Pulmonary artery endothelial cell (primary cell): ENCODE results near the gene TROAP. TPM values are rescaled to one million over a fixed set of nuclear protein-coding genes. Genes with fewer than 3 reads are reported as not detected.

Experiments used
- DNase-seq: peaks from one replicate; pipeline ENCODE4 v3.0.0-alpha.2; 2011; ENCODE audit warnings: low read depth, low spot score
- total RNA-seq: library from RNA; depleted of rRNA; stranded (reverse); fragments of >200 nt; gene quantifications from 2 replicates; pipeline ENCODE4 v1.2.3, GENCODE V29; 2014

The TROAP gene
- total RNA-seq, 1 donor from 2014 or later: 16.9 TPM

- DNase-seq: peak; percentile 44
These were observed 19.2 kb downstream of the TROAP start for GRCh38 chr12:49342066-49342913.

GRCh38 chr12:49342914-49343731, 20.1 kb downstream of the TROAP start:
- DNase-seq: no peak

DNA sequence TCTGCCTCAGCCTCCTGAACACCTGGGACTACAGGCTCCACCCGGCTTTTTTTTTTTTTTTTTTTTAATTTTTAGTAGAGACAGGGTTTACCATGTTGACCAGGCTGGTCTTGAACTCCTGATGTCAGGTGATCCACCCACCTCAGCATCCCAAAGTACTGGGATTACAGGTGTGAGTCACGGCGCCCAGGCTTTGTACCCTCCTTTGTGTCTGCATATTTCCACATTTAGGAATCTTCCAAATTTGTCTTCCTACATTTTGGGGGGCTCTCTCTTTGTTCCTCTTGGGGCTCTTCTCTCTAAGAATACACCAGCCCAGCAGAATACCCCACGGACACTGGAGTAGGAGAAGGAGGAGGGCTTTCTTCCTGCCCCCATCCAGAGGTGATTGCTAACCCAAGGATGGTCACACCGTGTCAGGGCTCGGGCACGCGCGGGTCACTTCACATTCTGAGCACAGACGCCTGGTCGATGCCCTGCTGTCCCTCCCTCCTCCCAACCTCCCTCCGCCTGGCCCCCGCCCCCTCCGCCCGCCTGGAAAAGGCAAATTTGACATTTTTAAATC, 21.5 kb downstream of the TROAP start:
- no peak for DNase-seq

- DNase-seq: no peak
These were observed 22.2 kb downstream of the TROAP start for GRCh38 chr12:49345051-49345824.

DNA sequence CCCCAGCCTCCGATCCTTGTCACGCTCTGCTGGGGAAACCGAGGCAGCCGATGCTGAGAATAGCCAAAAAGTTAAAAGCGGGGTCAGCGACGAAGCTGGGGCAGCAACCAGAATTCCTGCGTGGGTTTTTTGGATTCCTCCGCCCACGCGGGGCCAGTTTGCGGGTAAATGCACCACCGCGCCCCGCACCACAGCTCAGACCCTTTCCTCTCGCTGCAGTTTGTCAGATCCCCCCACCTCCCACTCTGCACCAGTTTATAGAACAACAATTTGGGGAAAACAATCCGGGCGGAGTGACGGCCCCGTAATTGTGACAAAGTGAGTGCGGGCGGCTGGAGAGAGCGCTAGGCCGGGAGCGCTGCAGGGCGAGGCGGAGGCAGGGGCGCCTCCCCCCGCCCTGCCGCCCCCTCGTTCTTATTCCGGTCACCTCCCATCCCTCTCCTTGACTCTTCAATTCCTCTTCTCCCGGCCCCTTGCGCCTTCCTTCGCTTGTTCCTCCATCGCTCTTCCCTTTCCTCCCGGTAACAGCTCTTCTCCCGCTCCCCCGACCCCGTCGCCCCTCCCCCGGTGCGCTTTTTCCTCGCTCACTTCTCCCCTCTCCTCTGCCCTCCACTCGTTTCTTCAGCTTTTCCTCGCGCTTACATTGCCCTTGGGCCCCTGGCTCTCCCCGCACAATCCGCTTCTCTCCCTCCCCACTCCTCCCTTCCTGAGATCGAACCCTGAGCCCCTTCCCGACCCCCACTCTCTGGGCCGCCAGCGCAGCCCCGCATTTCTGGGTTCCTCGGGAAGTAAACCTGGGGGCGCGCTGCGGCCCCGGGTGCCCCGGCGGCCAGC, 23.0 kb downstream of the TROAP start:
- no peak for DNase-seq

- DNase-seq: no peak
These were observed 23.7 kb downstream of the TROAP start, which contains the start of gene DNAJC22 for GRCh38 chr12:49346659-49347310. DNAJC22 (plus strand) TSS chr12:49346888; CDS start chr12:49348873, 1,985 bp downstream.

GRCh38 chr12:49347311-49348193, 24.5 kb downstream of the TROAP start:
- no peak for DNase-seq

DNA sequence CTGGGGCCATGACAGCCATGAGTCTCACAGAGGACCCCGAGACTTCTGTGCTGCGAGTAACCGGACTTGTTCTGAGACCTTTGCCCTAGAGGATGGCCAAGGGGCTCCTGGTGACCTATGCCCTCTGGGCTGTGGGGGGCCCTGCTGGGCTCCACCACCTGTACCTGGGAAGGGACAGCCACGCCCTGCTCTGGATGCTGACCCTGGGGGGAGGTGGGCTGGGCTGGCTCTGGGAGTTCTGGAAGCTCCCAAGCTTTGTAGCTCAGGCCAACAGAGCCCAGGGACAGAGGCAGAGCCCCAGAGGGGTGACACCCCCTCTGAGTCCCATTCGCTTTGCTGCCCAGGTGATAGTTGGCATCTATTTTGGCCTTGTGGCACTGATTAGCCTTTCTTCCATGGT, 25.7 kb downstream of the TROAP start:
- no peak for DNase-seq

GRCh38 chr12:49349266-49349665, 26.2 kb downstream of the TROAP start:
- DNase-seq: no peak

- DNase-seq: no peak
These were observed 29.3 kb downstream of the TROAP start for GRCh38 chr12:49352351-49352750.

GRCh38 chr12:49355913-49356312, 32.9 kb downstream of the TROAP start:
- DNase-seq: no peak

GRCh38 chr12:49357103-49357678, 34.1 kb downstream of the TROAP start:
- DNase-seq: no peak

DNA sequence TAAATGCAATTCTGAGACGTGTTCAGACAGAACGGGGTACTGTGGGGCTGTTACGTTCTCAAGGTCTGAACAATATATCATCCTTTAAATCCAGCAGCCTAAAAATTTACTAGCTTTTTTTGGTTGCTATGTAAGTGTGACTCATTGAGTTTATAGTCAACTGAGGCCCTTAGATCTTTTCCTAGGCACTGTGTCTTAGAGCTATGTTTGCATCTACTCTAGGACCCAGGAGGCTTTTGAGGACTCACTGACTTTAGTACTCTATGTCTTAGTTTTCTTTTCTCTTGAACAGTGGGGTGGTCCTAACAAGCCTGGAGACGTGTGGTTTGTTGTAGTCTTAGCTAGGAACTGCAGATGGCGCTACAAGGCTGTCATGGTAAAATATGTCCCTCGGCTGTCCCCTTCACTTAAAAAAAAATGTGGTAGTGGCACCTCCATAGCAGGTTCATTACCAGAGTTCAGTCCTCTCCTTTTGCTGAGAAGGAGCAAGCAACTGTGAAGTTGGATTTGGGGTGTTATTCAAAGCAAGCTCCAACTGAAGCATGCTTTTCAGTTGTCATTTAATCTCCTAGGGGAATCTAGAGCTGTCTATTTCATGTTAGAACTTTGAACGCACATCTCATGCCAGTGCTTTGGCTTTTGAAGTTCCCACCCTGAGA, 35.6 kb downstream of the TROAP start:
- no peak for DNase-seq

GRCh38 chr12:49359671-49360070, 36.6 kb downstream of the TROAP start:
- no peak for DNase-seq

DNA sequence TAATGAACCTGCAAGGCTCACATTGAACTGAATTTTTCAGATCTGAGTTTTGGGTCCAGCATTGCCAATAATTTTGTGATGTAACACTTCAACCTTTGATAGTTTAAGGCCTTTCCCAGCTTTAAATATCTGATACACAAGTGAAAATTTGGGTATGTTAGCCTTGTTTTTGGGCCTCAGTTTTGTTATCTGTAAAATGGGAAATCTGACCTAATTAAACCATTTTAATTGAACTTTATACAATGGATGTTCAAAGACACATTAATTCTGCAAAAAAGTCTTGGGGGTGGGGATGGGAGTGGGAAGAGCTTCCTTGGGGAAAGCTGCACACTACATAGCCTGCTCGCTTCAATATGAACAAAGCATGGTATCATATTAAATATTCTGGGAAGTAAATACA, 39.0 kb downstream of the TROAP start:
- DNase-seq: no peak

GRCh38 chr12:49364989-49365388, 41.9 kb downstream of the TROAP start:
- peak; percentile 63 for DNase-seq

DNA sequence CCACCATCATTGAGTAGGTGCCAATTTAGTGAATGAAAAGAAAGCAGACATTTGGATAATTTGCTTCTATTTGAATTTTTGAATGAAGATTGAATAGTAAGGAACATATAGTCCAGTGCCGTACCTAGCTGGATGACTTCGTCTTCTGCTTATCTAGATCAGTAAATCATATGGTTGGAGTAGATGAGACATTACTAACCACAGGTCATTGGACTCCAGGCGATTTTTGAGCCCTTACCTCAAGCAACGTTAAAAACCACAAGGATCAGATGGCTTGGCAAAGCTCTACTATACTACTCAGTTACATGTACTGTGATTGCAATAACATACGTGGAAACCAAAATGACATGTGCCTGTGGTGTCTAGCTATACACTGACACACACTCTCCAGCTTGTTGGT, 42.5 kb downstream of the TROAP start:
- DNase-seq: no peak

- DNase-seq: no peak
These were observed 43.1 kb downstream of the TROAP start for GRCh38 chr12:49366096-49366651.
